ENCODE results near the gene CCDC51.

Gene CCDC51

GRCh38 chr3:48432411-48433371 is 7.2 kb downstream of the CCDC51 start:
- DNase-seq: no peak

GRCh38 chr3:48431224-48432029 is 8.5 kb downstream of the CCDC51 start:
- DNase-seq: no peak

GRCh38 chr3:48430708-48431101 is 9.2 kb downstream of the CCDC51 start:
- DNase-seq: no peak

GRCh38 chr3:48429960-48430707 is 9.8 kb downstream of the CCDC51 start, which contains the start of gene PLXNB1:
Gene PLXNB1 (minus strand): TSS chr3:48430086. CDS start chr3:48424611, 5,475 bp downstream.
- DNase-seq: peak; percentile 49

GRCh38 chr3:48429317-48429959 is 10.5 kb downstream of the CCDC51 start:
- DNase-seq: no peak

GRCh38 chr3:48428572-48429316 is 11.2 kb downstream of the CCDC51 start:
- DNase-seq: no peak

GRCh38 chr3:48428088-48428571 is 11.8 kb downstream of the CCDC51 start:
- no peak for DNase-seq

GRCh38 chr3:48427630-48427962 is 12.3 kb downstream of the CCDC51 start:
- no peak for DNase-seq

GRCh38 chr3:48426944-48427629 is 12.8 kb downstream of the CCDC51 start:
- DNase-seq: no peak

- DNase-seq: no peak
Measured at GRCh38 chr3:48426401-48426909, 13.5 kb downstream of the CCDC51 start.

- no peak for DNase-seq
Measured at GRCh38 chr3:48425281-48425812, 14.6 kb downstream of the CCDC51 start.

- DNase-seq: no peak
Measured at GRCh38 chr3:48423883-48424695, 15.8 kb downstream of the CCDC51 start.

- no peak for DNase-seq
Measured at GRCh38 chr3:48423241-48423882, 16.6 kb downstream of the CCDC51 start.

GRCh38 chr3:48422681-48423080 is 17.2 kb downstream of the CCDC51 start:
- no peak for DNase-seq

- DNase-seq: no peak
Measured at GRCh38 chr3:48422272-48422671, 17.6 kb downstream of the CCDC51 start.

- no peak for DNase-seq
Measured at GRCh38 chr3:48420561-48420960, 19.4 kb downstream of the CCDC51 start.

GRCh38 chr3:48419597-48419996 is 20.3 kb downstream of the CCDC51 start:
- no peak for DNase-seq

GRCh38 chr3:48419149-48419548 is 20.8 kb downstream of the CCDC51 start:
- DNase-seq: no peak

- DNase-seq: no peak
Measured at GRCh38 chr3:48418651-48419050, 21.3 kb downstream of the CCDC51 start.
